HL-60 (cell line): Measurements from ENCODE around the gene TMEM151A.

Source experiments
- DNase-seq, 2 experiments: peaks; one replicate each; pipeline ENCODE4 v3.0.0-alpha.2; 2010 to 2020; ENCODE audit warnings: low read depth in 1 of 2, low spot score in 1 of 2
- H3K27ac ChIP-seq: fragments of 250-450 bp; sonication (Bioruptor Pico); replicated peaks from 2 replicates; pipeline ENCODE4 v1.5.1; 2020; ENCODE audit warnings: mild to moderate bottlenecking, moderate library complexity
- H3K27me3 ChIP-seq: fragments of 250-450 bp; sonication (Bioruptor Pico); 2 replicates; pipeline ENCODE4 v1.5.1; 2021; ENCODE audit warnings: mild to moderate bottlenecking, moderate library complexity; ENCODE audit not compliant: insufficient read depth, poor library complexity, severe bottlenecking
- H3K4me3 ChIP-seq: replicated peaks from 2 replicates; pipeline ENCODE4 v1.5.1; 2011; ENCODE audit warnings: mild to moderate bottlenecking, control low read depth, low read length; ENCODE audit not compliant: insufficient read depth
- CTCF ChIP-seq: IDR thresholded peaks from one replicate; pipeline ENCODE4 v1.5.1; 2011; ENCODE audit warnings: low read length, control low read depth, inconsistent platforms; ENCODE audit not compliant: insufficient read depth
- GABPA ChIP-seq: IDR thresholded peaks from 2 replicates; pipeline ENCODE4 v1.6.1; 2012; ENCODE audit warnings: low read depth
- POLR2AphosphoS5 ChIP-seq: IDR thresholded peaks from 2 replicates; pipeline ENCODE4 v1.6.1; 2012; ENCODE audit warnings: low read depth
- REST ChIP-seq: IDR thresholded peaks from 2 replicates; pipeline ENCODE4 v1.6.1; 2012; ENCODE audit warnings: low read depth; ENCODE audit not compliant: insufficient replicate concordance
- SPI1 ChIP-seq: IDR thresholded peaks from 2 replicates; pipeline ENCODE4 v1.6.1; 2012; ENCODE audit warnings: low read depth, mild to moderate bottlenecking, borderline replicate concordance

The TMEM151A gene

GRCh38 chr11:66284526-66285078 lies 7.1 kb upstream of the TMEM151A start:
- DNase-seq = no peak
- Histone ChIP-seq H3K27ac (no peak overlapping the region), H3K4me3 (no peak overlapping the region), H3K27me3 (no peaks in the 10 kb centered on the region)
- no peak for TF ChIP-seq REST
- no peak for TF ChIP-seq CTCF
- TF ChIP-seq POLR2AphosphoS5 = no peak
- no peak for TF ChIP-seq SPI1
- TF ChIP-seq GABPA = no peak

- TF ChIP-seq GABPA (no peak), CTCF (no peak), POLR2AphosphoS5 (no peak), REST (no peak), SPI1 (no peak)
- DNase-seq = no peak
- Histone ChIP-seq H3K27ac (no peak overlapping the region), H3K4me3 (no peak overlapping the region), H3K27me3 (no peaks in the 10 kb centered on the region)
These were observed 6.3 kb upstream of the TMEM151A start for GRCh38 chr11:66285250-66285947.

GRCh38 chr11:66286699-66287098 lies 5.0 kb upstream of the TMEM151A start:
- no peak for DNase-seq
- Histone ChIP-seq H3K27me3 (peaks cover 6% of the 10 kb centered on the region), H3K27ac (peak overlapping the region; percentile 60; the same call in 1 of the 2 replicates), H3K4me3 (no peak overlapping the region)
- TF ChIP-seq POLR2AphosphoS5 (no peak), REST (no peak), CTCF (no peak), SPI1 (no peak), GABPA (no peak)
